NCI-H2227 (cell line): ENCODE data around the gene KCNJ10.

Experiments
- DNase-seq: peaks from one replicate; lab custom pipeline; 2025; ENCODE audit not compliant: unreplicated experiment; lab: John Stamatoyannopoulos, UW

KCNJ10 gene

DNA sequence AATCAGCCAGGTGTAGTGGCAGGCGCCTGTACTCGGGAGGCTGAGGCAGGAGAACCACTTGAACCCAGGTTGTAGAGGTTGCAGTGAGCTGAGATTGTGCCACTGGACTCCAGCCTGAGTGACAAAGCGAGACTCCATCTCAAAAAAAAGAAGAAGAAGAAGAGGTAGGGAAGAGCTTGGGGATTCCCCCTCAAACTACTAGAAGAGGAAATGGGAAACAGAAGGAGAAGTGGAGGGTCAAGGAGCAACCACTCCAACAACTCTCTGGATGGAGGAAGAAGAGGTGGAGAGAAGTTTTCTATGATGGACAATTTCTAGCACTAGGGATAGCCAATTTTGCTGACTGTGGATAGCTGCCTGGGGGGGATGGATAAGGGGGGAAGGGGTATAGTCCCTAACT lies 101.1 kb downstream of the KCNJ10 start:
- DNase-seq = no peak

DNA sequence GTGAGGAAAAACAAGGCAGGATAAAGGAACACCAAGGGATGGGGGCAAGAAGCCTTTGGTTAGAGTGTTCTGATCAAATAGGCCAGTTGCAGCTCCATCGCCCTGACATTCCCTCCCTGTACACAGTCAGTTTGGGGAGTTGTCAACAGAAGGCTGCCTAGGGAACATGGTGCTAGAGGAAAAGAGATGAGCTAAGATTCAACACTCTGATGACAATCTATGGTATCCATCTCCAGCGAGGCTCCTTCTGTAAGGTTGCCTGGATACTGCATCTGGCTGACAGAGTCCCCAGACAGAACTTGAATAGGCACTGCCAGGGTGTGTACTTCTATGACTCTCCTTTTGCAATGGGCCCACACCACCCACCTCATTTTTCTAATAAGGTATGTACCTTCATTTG lies 104.7 kb downstream of the KCNJ10 start:
- DNase-seq = no peak

DNA sequence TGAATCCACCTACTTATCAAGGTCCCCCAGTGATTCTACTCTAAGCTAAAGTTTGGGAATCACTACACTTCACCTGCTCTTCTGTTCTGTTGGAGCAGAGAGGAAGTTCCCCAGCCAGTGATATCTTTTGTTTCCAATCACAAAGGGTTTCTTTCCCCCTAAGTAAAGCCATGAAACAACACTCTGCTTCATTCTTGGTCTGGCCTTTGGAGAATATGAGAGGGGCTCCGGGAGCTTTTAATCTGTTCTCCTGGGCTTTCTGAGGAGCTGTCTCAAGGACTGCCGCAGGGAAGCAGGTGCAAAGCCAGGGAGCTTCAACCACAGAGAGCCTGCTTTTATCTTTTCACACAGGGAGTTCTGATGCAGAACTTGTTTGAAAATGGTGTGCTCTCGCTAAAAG lies 105.8 kb downstream of the KCNJ10 start:
- DNase-seq = no peak

DNA sequence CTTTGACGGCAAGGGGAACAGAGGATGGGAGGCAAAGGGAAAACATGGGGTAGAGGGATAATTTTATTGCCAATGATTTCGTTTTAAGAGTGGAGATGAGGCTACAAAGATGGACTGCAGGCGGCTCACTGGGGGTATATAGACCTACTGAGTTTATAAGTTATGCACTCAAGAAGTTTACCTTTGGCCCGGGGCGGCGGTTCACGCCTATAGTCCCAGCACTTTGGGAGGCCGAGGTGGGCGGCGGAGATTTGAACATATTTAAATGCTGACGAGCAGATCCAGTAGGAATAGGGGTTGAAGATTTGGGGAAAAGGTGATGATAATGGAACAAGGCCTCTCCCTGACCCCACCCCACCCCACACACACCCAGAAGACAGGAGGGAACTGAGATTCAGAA lies 107.8 kb downstream of the KCNJ10 start:
- DNase-seq = no peak

DNA sequence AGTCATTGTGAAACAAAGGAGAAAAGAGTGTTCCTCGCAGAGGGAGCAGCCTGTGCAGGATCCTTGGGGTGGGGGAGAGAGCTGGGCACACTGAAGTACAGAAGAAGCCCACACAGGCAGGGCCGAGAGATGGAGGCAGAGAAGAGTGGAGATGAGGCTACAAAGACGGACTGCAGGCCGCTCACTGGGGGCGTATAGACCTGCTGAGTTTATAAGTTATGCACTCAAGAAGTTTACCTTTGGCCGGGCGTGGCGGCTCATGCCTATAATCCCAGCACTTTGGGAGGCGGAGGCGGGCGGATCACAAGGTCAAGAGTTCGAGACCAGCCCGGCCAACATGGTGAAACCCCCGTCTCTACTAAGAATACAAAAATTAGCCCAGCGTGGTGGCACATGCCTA lies 108.3 kb downstream of the KCNJ10 start:
- no peak for DNase-seq

DNA sequence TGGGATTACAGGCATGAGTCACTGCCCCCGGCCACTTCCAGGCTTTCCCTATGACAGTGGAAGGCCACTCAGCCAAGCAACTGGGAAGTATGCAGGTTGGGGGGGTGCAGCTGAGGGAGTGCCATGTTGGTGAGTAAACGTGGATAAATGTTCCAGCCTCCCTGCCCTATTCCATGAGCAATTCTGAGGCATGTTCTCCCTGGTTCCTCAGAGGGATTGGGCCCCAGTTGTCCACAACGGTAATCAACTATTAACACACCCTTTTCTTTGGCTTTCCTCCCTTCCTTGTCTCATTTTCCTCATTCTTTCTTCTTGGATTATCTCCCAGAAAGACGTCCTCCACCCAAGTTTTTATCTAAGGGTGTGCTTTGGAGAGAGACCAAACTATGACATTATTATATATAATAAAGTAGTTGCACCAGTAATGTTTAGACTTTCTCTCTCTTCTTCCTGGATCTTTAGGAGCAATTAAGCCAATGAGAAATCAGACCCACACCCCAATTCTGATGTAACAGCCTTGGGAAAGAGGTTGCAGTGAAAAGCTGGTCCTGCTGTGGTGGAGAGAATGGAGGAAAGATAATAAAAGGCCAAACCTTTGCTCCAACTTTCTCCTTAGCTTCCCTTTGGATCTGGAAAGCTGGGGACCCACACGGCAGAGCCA lies 109.1 kb downstream of the KCNJ10 start:
- no peak for DNase-seq

DNA sequence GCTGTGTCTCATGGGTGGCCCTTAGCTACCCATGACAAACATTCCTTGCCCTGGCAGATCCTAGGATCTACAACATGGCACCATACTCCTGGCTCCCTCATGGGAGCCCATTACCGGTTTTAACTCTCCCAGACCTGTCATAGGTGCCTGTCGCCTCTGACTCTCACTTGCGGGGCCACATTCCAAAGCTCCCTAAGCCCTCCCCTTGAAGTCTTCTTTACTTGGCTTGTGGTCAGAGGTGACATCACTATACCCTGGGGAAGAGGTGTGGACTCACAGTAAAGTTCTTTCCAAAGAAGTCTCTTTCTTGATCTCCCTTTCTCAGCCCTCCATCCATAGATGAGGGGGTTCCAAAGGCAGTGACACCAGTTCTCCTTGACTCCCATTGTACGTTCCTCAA lies 110.5 kb downstream of the KCNJ10 start:
- DNase-seq = no peak

DNA sequence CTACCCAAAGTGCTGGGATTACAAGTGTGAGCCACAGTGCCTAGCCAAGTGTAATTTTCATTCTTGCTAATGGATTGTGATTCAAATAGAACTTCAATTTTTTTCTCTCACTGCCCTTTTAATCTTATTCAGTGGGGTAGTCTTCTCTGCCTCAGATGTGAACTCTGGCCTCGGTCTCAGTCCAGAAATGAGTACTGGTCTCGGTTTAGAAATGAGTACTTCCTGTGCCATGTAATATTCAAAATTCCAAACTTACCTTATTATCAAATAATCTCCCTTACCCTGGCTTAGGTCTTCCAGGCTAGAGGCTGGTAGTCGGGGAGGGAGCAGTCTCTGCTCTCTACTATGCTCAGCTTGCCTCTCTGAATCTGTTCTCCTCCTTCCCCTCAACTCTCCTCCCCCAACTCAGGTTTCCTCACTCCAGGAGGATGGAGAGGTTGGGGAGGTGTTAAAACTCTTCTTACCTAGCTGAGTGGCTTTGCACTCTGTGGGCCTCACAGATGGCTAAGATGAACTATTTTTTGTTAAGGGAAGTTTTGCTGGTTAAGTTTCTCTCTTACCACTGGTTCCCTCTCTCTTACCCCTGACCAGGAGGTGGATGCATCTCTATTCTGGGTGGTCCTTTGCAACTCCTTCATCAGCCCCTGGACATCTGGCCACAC lies 111.1 kb downstream of the KCNJ10 start:
- no peak for DNase-seq

DNA sequence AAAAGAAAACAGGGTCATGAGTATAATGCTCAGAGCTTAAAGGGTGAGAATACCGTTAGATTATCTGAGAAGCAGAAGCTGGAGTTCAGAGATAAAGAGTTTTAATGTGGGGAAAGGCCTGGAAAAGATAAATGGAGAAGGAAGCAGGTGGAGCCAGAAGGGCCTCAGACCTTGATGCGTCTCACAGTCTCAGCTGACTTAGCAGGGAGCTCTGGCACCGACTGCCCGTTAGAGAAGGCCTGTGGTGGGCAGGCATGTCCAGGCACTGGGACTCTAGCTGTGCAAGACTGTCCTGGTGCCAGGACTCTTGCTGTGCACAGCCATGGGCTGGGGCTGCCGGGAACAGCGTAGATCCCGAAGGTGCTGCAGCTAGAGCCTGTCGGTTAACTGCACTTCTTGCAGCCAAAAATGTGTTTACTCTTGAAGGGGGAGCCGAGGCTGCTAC lies 112.1 kb downstream of the KCNJ10 start:
- DNase-seq = no peak

DNA sequence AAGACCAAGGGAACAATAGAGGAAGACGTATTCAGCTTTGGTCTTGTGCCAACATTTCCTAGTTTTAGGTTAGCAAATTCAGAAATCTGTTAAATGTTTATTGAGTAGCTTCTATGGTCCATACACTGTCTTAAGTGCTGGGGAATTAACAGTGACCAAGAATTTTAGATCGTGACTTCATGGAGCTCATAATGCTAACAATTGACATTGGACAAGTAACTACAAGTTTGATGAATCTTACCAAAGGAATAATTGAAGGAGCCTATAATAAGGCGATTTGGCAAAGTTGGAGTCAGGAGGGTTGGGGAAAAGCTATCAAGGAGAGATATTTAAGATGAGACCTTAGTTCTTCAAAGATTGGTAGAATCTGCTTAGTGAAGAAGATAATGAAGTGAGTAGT lies 114.5 kb downstream of the KCNJ10 start:
- DNase-seq = no peak

DNA sequence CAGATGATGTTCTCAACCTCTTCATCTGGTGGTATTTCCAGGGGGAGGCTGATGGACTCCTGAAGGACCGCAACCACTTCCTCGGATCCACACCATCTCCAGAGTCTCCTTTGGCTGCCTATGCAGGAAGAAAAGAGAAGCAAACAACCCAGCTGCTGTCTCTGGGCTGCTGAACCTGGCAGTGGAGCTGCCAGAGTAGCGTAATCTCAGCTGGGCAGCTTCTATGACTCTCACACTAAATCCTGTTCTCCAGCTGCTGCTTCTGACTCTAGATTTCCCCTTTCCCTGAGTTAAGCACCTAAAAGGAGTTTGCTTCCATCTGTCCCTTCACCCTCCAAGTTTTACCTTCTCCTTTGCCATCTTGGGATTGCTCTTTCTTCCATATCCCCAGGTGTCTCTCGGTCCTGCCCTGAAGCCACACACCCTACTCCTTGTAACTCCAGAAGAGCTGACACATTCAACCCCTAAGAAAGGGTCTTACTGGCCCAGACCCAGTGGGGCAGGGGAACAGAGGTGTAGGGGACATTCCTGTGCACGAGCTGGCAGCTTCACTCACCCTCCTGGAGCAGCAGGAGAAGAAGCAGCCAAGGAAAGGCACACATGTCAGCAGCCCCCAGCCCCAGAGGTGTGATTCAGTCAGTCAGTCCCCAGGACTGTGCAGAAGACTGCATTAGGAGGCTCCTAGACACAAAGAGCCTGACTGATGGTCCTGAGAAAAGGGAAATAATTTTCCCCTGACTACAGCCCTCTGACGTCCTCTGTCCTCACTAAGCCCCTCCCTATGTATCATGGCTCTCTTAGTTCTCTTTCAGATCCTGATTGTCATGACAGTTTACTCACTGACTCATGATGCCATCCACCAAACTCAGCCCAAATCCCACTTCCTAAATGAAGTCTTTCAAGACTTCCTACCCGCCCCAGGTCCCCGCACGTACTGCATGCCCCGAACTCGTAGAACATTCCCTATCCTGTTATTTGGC lies 116.1 kb downstream of the KCNJ10 start, which contains the start of gene SLAMF9:
TSS of gene SLAMF9 (minus strand) at position 702 of the 980 bp plus-strand sequence. CDS start at position 602, 100 bp downstream.
- no peak for DNase-seq

DNA sequence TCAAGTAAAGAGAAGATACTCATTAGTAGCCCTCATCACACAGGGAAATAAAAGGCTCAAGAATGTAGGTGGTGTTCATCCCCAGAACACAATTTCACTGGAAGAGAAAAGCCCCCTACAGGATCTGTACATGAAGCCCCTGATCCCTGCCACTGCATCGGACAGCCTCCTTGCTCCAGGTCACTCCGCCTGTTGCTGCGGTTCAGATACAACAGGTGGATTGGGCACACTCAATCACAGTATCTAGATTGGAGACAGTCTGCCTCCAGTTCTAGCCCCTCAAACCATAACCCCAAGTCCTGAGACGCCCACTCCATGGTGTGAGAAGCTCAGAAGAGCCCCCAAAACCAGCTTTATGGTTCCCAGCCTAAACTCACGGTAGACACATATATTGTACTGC lies 117.0 kb downstream of the KCNJ10 start:
- no peak for DNase-seq

DNA sequence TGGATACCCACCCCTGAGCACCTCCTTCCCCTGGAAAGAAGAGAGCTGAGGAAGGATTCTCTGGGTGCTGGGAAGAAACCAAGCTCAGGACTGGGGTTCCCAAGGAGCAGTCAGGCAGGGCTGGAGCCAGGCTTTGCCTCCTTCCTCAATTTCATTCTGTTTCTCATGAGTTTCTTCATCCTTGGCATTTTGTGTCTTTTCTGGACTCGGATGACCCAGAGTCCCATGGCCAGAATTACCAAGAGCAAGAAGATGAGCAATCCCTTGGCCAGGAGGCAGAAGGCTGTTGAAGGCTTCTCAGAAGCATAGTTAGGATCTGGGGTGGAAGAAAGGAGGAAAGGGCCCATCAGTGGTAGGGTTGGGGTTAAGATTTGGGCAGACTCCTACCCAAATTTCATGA lies 118.4 kb downstream of the KCNJ10 start:
- DNase-seq = no peak

DNA sequence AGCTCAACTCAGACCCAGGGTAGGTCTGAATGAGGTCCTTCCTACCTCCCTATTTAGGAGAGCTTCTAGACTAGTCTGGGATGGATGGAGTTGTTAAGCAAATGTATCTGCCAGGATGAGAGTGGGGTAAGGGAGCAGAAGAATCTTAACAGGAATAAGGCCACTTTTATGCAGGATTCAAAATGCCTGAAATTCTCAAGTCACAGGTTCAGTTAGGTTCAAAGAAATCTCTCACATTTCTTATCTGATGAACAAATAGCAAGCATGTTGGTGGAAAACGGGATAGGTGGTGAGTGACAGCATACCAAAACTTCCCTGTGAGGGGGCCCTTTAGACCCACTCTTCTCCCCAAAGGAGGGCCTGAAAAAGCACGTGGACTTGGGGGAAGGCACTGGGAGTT lies 118.9 kb downstream of the KCNJ10 start:
- no peak for DNase-seq

DNA sequence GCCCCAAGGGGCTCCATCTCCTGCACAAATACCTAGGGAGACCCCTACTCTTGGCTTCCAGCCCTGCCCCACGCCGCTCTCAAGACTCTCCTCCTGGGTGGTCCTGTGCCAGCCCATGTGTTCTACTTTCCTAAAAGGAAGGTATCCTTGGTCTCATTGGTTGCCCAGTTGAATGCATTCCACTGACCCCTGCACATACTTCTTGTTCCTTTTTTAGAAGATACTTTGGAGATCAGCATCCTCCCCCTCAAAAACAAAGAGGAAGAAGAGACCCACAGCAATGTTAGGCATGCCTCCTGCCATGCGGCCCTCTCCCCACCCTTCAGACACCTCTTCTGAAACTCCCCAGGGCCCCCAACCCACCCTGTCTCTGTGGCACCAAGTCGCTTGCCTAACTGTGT lies 120.0 kb downstream of the KCNJ10 start:
- no peak for DNase-seq

DNA sequence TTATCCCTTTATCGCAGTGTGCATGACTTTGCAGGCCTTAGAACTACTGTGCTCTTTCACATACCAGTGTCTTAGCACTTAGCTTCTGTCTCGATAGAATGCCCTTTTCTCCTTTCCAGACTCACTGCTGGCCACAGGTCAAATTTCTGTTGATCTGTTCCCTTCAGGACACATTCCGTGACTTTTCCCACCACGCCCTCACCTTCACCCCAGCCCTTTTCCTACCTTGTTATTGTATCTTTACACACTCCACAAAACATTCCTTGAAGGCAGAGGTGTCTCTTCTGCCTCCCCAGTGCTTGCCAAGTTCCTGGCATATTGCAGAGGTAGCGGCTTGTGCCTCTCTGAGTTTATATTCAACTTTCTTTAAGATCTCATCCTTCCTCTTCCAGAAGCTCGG lies 120.8 kb downstream of the KCNJ10 start:
- no peak for DNase-seq
